SK-N-MC (cell line): ENCODE measurements around the gene RWDD2A.

ENCODE experiments used
- DNase-seq: peaks from one replicate; pipeline ENCODE4 v3.0.0-alpha.2; 2011; ENCODE audit warnings: low read depth, low spot score
- H3K27ac ChIP-seq: fragments of 200-600 bp; sonication (generic); 2 replicates; pipeline ENCODE4 v1.5.1; 2016; ENCODE audit warnings: mixed run types
- H3K36me3 ChIP-seq: fragments of 200-600 bp; sonication (generic); 2 replicates; pipeline ENCODE4 v1.6.1; 2017; ENCODE audit warnings: antibody characterized with exemption, low read length, mixed read lengths; ENCODE audit not compliant: insufficient read depth
- H3K4me3 ChIP-seq: fragments of 200-600 bp; sonication (generic); 2 replicates; pipeline ENCODE4 v1.5.1; 2016
- H3K9ac ChIP-seq: fragments of 200-600 bp; sonication (generic); 2 replicates; pipeline ENCODE4 v1.8.0; 2017; ENCODE audit warnings: mixed run types, mixed read lengths; ENCODE audit not compliant: insufficient read length
- H3K9me3 ChIP-seq: fragments of 200-600 bp; sonication (generic); 2 replicates; pipeline ENCODE4 v1.6.1; 2017; ENCODE audit warnings: low read depth, mild to moderate bottlenecking, antibody characterized with exemption, low read length, moderate library complexity, mixed read lengths
- EZH2 ChIP-seq: fragments of 200-600 bp; sonication (generic); IDR thresholded peaks from one replicate; pipeline ENCODE4 v1.6.1; 2017; ENCODE audit warnings: antibody characterized with exemption
- FOXP2 ChIP-seq: optimal IDR thresholded peaks from 2 replicates; pipeline ENCODE3; 2011; ENCODE audit warnings: mild to moderate bottlenecking, moderate library complexity; ENCODE audit not compliant: insufficient read depth; ENCODE audit errors: extremely low read length, control extremely low read depth
- POLR2AphosphoS5 ChIP-seq: IDR thresholded peaks from 2 replicates; pipeline ENCODE4 v1.6.1; 2012; ENCODE audit warnings: mild to moderate bottlenecking, low read depth, low read length, borderline replicate concordance

The RWDD2A gene

DNA sequence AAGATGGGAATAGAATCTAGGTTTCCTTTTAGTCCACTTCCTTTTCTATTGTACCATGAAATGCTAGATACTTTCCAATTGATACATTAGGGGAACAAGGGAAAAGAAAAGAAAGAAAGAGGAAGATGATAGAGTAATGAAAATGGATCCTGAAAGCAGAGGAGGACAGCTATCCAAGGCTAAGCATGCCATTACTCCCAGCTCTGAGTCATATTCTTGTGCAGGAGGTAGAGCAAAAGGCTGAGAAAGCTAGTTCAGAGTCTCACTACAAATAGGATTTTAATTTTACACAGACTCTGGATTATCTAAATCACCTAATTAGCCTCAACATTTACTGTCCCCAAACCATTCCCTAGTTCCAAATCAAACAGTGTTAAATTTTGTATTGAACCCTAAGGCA, 23.6 kb downstream of the RWDD2A start:
- no peaks in the 10 kb centered on the region for H3K36me3 ChIP-seq
- H3K9me3 ChIP-seq: no peaks in the 10 kb centered on the region
- TF ChIP-seq FOXP2 (no peak), POLR2AphosphoS5 (no peak), EZH2 (no peak)
- H3K4me3 ChIP-seq: no peak overlapping the region
- no peak overlapping the region for H3K9ac ChIP-seq
- H3K27ac ChIP-seq: no peak overlapping the region
- DNase-seq: no peak

DNA sequence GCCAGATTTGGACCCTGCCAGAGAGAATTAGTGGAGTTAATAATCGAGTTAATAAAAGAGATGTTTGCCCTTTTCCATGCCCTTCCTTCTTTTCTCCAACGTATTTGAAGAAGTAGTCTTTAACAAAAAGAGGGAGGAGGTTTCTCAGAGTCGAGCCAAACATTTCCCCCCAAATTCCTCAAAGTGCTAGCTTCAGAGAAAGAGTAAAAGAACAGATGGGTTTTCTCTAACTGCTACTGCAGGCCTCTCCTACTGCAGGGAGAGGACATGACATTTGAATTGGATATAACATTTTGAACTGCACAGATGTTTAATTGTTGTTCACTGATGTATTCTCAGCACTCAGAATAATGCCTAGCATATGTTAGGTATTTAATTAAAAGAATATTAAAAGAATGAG, 25.5 kb downstream of the RWDD2A start:
- TF ChIP-seq FOXP2 (no peak), POLR2AphosphoS5 (no peak), EZH2 (no peak)
- Histone ChIP-seq H3K4me3 (no peak overlapping the region), H3K9ac (no peak overlapping the region), H3K9me3 (no peaks in the 10 kb centered on the region), H3K36me3 (no peaks in the 10 kb centered on the region), H3K27ac (no peak overlapping the region)
- DNase-seq: no peak

DNA sequence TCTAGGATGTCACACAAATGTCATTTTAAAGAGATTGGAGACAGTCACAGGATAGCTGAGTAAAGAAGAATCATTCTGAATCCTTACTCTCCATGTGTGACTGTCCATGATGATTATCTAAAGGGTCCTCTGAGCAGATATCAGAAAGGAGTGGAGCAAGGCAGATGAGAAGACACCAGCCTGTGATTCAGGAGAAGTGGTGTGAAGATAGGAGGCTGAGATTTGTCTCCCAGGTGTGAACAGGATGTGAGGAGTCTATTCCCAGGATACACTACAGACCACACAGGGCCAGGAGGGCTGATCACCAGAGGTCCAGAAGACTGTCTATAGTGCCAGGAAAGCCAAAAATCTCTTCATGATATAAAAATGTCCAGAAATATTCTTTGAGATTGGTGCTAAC, 27.0 kb downstream of the RWDD2A start:
- DNase-seq: no peak
- no peak overlapping the region for H3K9ac ChIP-seq
- H3K4me3 ChIP-seq: no peak overlapping the region
- TF ChIP-seq POLR2AphosphoS5 (no peak), EZH2 (no peak), FOXP2 (no peak)
- no peaks in the 10 kb centered on the region for H3K36me3 ChIP-seq
- no peaks in the 10 kb centered on the region for H3K9me3 ChIP-seq
- no peak overlapping the region for H3K27ac ChIP-seq

DNA sequence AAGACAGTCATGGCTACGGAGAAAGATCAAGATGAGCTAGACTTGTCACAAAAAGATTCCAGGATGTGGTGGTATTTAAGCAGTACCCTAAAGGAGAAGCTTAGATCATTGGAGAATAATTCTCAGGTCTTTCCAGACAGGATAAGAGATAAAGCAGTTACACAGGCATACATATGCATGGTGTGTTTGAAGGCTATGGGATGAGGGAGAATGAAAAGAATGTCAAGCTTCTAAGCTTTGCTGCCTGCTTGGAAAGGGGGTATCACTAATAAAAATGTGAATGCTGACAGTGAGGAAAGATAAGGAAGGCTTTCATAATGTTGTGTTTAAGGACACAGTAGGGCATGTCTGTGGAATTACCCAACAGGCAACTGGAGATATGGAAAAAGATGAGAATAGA, 28.1 kb downstream of the RWDD2A start:
- no peak overlapping the region for H3K4me3 ChIP-seq
- H3K9me3 ChIP-seq: no peaks in the 10 kb centered on the region
- H3K27ac ChIP-seq: no peak overlapping the region
- TF ChIP-seq POLR2AphosphoS5: no peak
- TF ChIP-seq FOXP2: no peak
- TF ChIP-seq EZH2: no peak
- no peaks in the 10 kb centered on the region for H3K36me3 ChIP-seq
- H3K9ac ChIP-seq: no peak overlapping the region
- DNase-seq: no peak

DNA sequence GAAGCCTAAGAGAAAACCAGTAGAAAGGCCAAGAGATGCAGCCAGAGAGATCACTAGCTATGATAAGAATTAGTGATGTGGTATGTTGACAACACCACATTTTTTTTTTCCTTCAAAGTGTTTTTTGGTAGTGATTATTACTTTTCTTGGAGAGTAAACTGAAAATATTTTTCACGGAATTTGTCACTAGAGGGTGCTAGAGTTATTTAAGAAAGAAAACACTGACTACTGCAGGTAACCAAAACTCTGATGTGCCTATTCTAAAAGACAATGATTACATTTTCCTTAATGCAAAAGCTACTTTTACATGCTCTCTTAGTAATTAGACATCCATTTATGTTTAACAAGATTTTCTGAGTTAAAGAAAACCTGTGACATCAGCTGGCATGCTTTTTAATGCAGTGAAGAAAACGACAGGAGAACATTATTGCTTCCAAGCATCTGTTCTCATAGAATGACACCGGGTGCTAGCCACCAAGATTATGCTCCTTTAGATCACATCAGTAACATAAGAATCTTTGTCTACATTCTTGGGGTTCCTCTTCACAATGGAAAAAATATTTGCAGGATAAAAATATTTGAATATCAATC, 28.8 kb downstream of the RWDD2A start:
- TF ChIP-seq POLR2AphosphoS5: peak; percentile 42; the same call in 1 of the 2 replicates
- no peak for TF ChIP-seq FOXP2
- Histone ChIP-seq H3K36me3 (no peaks in the 10 kb centered on the region), H3K9ac (no peak overlapping the region), H3K27ac (no peak overlapping the region), H3K9me3 (no peaks in the 10 kb centered on the region), H3K4me3 (no peak overlapping the region)
- peak; percentile 66 for DNase-seq

DNA sequence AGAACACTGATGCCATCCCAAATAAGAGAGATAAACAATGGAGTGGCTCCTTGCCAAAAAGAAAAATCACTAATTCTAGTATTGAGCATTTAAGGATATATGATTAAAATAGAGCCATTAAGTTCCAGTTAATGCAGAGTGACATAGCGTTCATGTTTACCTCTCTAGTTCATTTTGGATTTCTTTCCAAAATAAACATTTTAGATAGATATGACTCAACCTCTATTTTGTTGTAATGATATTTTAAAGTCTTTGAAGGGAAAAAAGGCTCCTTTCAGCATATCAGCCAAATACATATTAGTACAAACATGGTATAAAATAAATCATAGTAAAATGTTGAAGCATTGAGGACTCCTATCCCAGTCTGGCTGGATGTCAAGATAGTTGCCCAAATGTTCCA, 33.4 kb downstream of the RWDD2A start:
- Histone ChIP-seq H3K27ac (no peak overlapping the region), H3K4me3 (no peak overlapping the region), H3K36me3 (no peaks in the 10 kb centered on the region), H3K9ac (no peak overlapping the region), H3K9me3 (no peaks in the 10 kb centered on the region)
- TF ChIP-seq POLR2AphosphoS5 (no peak), FOXP2 (no peak), EZH2 (no peak)
- no peak for DNase-seq

DNA sequence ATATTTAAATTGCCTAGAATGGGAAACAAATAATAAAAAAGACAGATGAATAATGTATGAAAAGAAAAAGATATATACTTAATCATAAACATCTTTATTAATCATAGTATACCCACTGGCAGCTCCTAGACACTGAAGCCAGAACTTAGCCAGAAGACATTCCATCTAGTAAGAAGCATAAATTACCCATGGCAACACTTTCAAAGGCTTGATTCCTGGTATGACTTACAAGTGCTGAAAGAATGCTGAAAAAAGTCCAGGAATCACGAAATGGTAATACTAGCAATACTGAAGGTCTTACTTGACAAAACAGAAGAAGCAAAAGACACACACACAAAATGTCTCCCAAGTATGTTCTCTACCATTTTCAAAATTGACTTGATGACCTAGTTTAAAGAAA, 38.0 kb downstream of the RWDD2A start:
- Histone ChIP-seq H3K27ac (no peak overlapping the region; the same call in 1 of the 2 replicates), H3K4me3 (no peak overlapping the region), H3K9me3 (no peaks in the 10 kb centered on the region), H3K9ac (no peak overlapping the region), H3K36me3 (no peaks in the 10 kb centered on the region)
- no peak for TF ChIP-seq EZH2
- no peak for TF ChIP-seq FOXP2
- no peak for TF ChIP-seq POLR2AphosphoS5
- DNase-seq: no peak

DNA sequence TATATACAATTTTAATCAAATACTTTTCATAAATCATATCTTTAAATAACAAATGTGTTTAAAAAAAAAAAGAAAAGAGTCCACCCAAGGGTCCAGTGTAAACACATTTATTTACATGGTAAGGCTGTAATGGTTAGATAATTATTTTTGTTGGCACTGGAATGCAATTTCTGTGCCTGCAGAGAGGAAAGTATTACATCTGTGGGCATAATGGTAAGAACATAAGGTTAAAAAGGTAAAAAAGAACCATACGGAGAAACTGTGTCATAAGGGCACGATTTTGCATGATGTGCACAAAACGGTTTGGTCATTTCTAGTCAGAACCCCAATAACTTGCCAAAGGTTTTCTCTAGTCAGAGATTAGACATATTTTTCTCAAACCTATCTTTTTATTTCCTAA, 54.3 kb downstream of the RWDD2A start:
- H3K9me3 ChIP-seq: no peaks in the 10 kb centered on the region
- H3K9ac ChIP-seq: no peak overlapping the region
- H3K4me3 ChIP-seq: no peak overlapping the region
- no peak for DNase-seq
- no peak overlapping the region for H3K27ac ChIP-seq
- H3K36me3 ChIP-seq: peaks cover 5% of the 10 kb centered on the region; the same call in 1 of the 2 replicates
- TF ChIP-seq FOXP2 (no peak), EZH2 (no peak), POLR2AphosphoS5 (no peak)
